GM21576 (cell line): Measurements from ENCODE around the gene CNTN6.
A peak's percentile ranks its signal among the peaks of the same experiment; 100 is the strongest.
"Not testable (repeated sequence)": the region's sequence is repeated elsewhere in the genome, so short reads cannot be mapped to it uniquely, and the experiment has no call there.

Experiments
- ATAC-seq: cut with Tn5 transposase; IDR thresholded peaks from one replicate; pipeline ENCODE4 v1.9.1; 2021; ENCODE audit warnings: mild to moderate bottlenecking, moderate library complexity; ENCODE audit not compliant: unreplicated experiment

CNTN6 gene

GRCh38 chr3:1272546-1273265, 179.9 kb downstream of the CNTN6 start:
- ATAC-seq = no peak

- no peak for ATAC-seq
Observed at GRCh38 chr3:1275495-1275894, 182.7 kb downstream of the CNTN6 start.

- ATAC-seq = no peak
Observed at GRCh38 chr3:1287815-1288214, 195.0 kb downstream of the CNTN6 start.

- no peak for ATAC-seq
Observed at GRCh38 chr3:1288805-1289494, 196.1 kb downstream of the CNTN6 start.

GRCh38 chr3:1292571-1293071, 199.8 kb downstream of the CNTN6 start:
- no peak for ATAC-seq

GRCh38 chr3:1294586-1294985, 201.8 kb downstream of the CNTN6 start:
- no peak for ATAC-seq

- no peak for ATAC-seq
Observed at GRCh38 chr3:1318296-1319005, 225.6 kb downstream of the CNTN6 start.

- ATAC-seq = no peak
Observed at GRCh38 chr3:1326546-1326945, 233.7 kb downstream of the CNTN6 start.

GRCh38 chr3:1330107-1330506, 237.3 kb downstream of the CNTN6 start:
- no peak for ATAC-seq

- no peak for ATAC-seq
Observed at GRCh38 chr3:1346386-1346785, 253.6 kb downstream of the CNTN6 start.

GRCh38 chr3:1348547-1348946, 255.7 kb downstream of the CNTN6 start:
- no peak for ATAC-seq

- no peak for ATAC-seq
Observed at GRCh38 chr3:1350885-1351284, 258.1 kb downstream of the CNTN6 start.

- ATAC-seq = no peak
Observed at GRCh38 chr3:1355691-1356090, 262.9 kb downstream of the CNTN6 start.

GRCh38 chr3:1356101-1356500, 263.3 kb downstream of the CNTN6 start:
- ATAC-seq = no peak

- no peak for ATAC-seq
Observed at GRCh38 chr3:1365528-1365927, 272.7 kb downstream of the CNTN6 start.

GRCh38 chr3:1374471-1374870, 281.6 kb downstream of the CNTN6 start:
- ATAC-seq = no peak

- ATAC-seq = no peak
Observed at GRCh38 chr3:1375145-1375544, 282.3 kb downstream of the CNTN6 start.

- ATAC-seq = peak; percentile 90
Observed at GRCh38 chr3:1380926-1381646, 288.3 kb downstream of the CNTN6 start.

- ATAC-seq = peak; percentile 43
Observed at GRCh38 chr3:1381647-1382036, 288.8 kb downstream of the CNTN6 start.

GRCh38 chr3:1387396-1387905, 294.6 kb downstream of the CNTN6 start:
- not testable (repeated sequence) for ATAC-seq

GRCh38 chr3:1394188-1394587, 301.4 kb downstream of the CNTN6 start:
- ATAC-seq = no peak
